SK-N-SH treated with all-trans-retinoic acid at 6 μM for 48 hours (cell line): ENCODE data around the gene AKT1S1.

Experiments
- ARNTL ChIP-seq: fragments of 450-650 bp; formaldehyde crosslinking; IDR thresholded peaks from 2 replicates; pipeline ENCODE4 v1.5.0; 2020; ENCODE audit warnings: low read depth, mild to moderate bottlenecking, moderate library complexity, borderline replicate concordance
- BACH2 ChIP-seq: fragments of 250-450 bp; sonication (Bioruptor Pico); IDR thresholded peaks from 2 replicates; pipeline ENCODE4 v1.9.0; 2021; ENCODE audit warnings: mild to moderate bottlenecking, borderline replicate concordance
- CREB5 ChIP-seq: fragments of 250-450 bp; sonication (Bioruptor Pico); IDR thresholded peaks from 2 replicates; pipeline ENCODE4 v1.5.1; 2020; ENCODE audit warnings: low read depth, mild to moderate bottlenecking, moderate library complexity
- CSDC2 ChIP-seq: fragments of 250-450 bp; sonication (Bioruptor Pico); IDR thresholded peaks from 2 replicates; pipeline ENCODE4 v1.5.0; 2020; ENCODE audit warnings: mild to moderate bottlenecking, moderate library complexity
- PATZ1 ChIP-seq: fragments of 250-450 bp; sonication (Bioruptor Pico); IDR thresholded peaks from 2 replicates; pipeline ENCODE4 v1.8.0; 2020; ENCODE audit warnings: mild to moderate bottlenecking, moderate library complexity, borderline replicate concordance
- PPARA ChIP-seq: fragments of 250-450 bp; sonication (Bioruptor Pico); IDR thresholded peaks from 2 replicates; pipeline ENCODE4 v1.5.0; 2020; ENCODE audit warnings: mild to moderate bottlenecking, borderline replicate concordance
- RARB ChIP-seq: fragments of 250-450 bp; sonication (Bioruptor Pico); IDR thresholded peaks from 2 replicates; pipeline ENCODE4 v1.8.0; 2021; ENCODE audit warnings: mild to moderate bottlenecking, moderate library complexity
- TCF4 ChIP-seq: fragments of 250-450 bp; sonication (Bioruptor Pico); IDR thresholded peaks from 2 replicates; pipeline ENCODE4 v1.8.0; 2021; ENCODE audit warnings: mild to moderate bottlenecking, moderate library complexity, borderline replicate concordance
- TOX ChIP-seq: fragments of 250-450 bp; sonication (Bioruptor Pico); IDR thresholded peaks from 2 replicates; pipeline ENCODE4 v1.8.0; 2021; ENCODE audit warnings: mild to moderate bottlenecking, moderate library complexity, borderline replicate concordance
- ZC3H10 ChIP-seq: fragments of 250-450 bp; sonication (Bioruptor Pico); IDR thresholded peaks from 2 replicates; pipeline ENCODE4 v1.5.1; 2021; ENCODE audit warnings: mild to moderate bottlenecking, moderate library complexity
- ZFP3 ChIP-seq: fragments of 250-450 bp; sonication (Bioruptor Pico); IDR thresholded peaks from 2 replicates; pipeline ENCODE4 v1.5.0; 2020; ENCODE audit warnings: mild to moderate bottlenecking, moderate library complexity
- ZNF70 ChIP-seq: fragments of 450-650 bp; formaldehyde crosslinking; IDR thresholded peaks from 2 replicates; pipeline ENCODE4 v1.5.0; 2020; ENCODE audit warnings: mild to moderate bottlenecking, moderate library complexity
- ZNF8 ChIP-seq: fragments of 450-650 bp; formaldehyde crosslinking; IDR thresholded peaks from 2 replicates; pipeline ENCODE4 v1.5.0; 2020; ENCODE audit warnings: mild to moderate bottlenecking, moderate library complexity

- no peak for TF ChIP-seq ZFP3 (CRISPR knock-in tag)
- no peak for TF ChIP-seq RARB (CRISPR knock-in tag)
- no peak; the same call in 1 of the 2 replicates for TF ChIP-seq CREB5 (CRISPR knock-in tag)
- TF ChIP-seq ZNF70 (CRISPR knock-in tag): no peak
- TF ChIP-seq BACH2 (CRISPR knock-in tag): no peak
- no peak for TF ChIP-seq PATZ1 (CRISPR knock-in tag)
- no peak for TF ChIP-seq ARNTL (CRISPR knock-in tag)
- TF ChIP-seq ZC3H10 (CRISPR knock-in tag): no peak
- no peak for TF ChIP-seq ZNF8 (CRISPR knock-in tag)
- no peak for TF ChIP-seq TCF4 (CRISPR knock-in tag)
- TF ChIP-seq PPARA (CRISPR knock-in tag): no peak
- TF ChIP-seq TOX (CRISPR knock-in tag): no peak
- no peak for TF ChIP-seq CSDC2 (CRISPR knock-in tag)
Observed at GRCh38 chr19:49860336-49861102, 16.6 kb downstream of the AKT1S1 start.
